HEK293 (cell line): ENCODE results near the gene LXN.

Source experiments
- CTCF ChIA-PET: fragments of 350-600 bp; formaldehyde crosslinking; extraction: SDS; loops from one replicate; lab custom pipeline; 2021; ENCODE audit warnings: antibody characterized with exemption; lab: Yijun Ruan, JAX
- POLR2A ChIA-PET: fragments of 300-600 bp; formaldehyde crosslinking; extraction: SDS; loops from one replicate; lab custom pipeline; 2020; ENCODE audit warnings: antibody characterized with exemption, inconsistent platforms; lab: Yijun Ruan, JAX
- H3K27ac ChIP-seq: fragments of 200-500 bp; sonication (Bioruptor generic); 2 replicates; pipeline ENCODE4 v1.5.1; 2014; ENCODE audit warnings: low read depth, low read length, control low read depth, inconsistent platforms; ENCODE audit errors: extremely low read depth
- H3K36me3 ChIP-seq, 2 experiments: fragments of 200-500 bp in 1 of 2; sonication (Bioruptor generic) in 1 of 2; 1 replicate in 1 of 2; 2 replicates in 1 of 2; pipeline ENCODE4 v1.5.1; 2014 to 2017; ENCODE audit warnings: inconsistent platforms in 2 of 2, low read length in 2 of 2; ENCODE audit not compliant: control insufficient read depth in 2 of 2, insufficient read depth in 1 of 2
- H3K4me1 ChIP-seq: fragments of 200-500 bp; sonication (Bioruptor generic); 2 replicates; pipeline ENCODE4 v1.5.1; 2014; ENCODE audit warnings: mild to moderate bottlenecking, low read length, inconsistent platforms; ENCODE audit not compliant: control insufficient read depth, insufficient read depth
- H3K4me3 ChIP-seq: 2 replicates; pipeline ENCODE4 v1.5.1; 2011; ENCODE audit warnings: low read depth, mild to moderate bottlenecking, control low read depth, low read length, moderate library complexity
- H3K9me3 ChIP-seq: fragments of 200-500 bp; sonication (Bioruptor generic); 2 replicates; pipeline ENCODE4 v1.5.1; 2014; ENCODE audit warnings: low read depth, low read length, inconsistent platforms; ENCODE audit not compliant: control insufficient read depth, insufficient read depth
- ATF2 ChIP-seq: fragments of 450-650 bp; formaldehyde crosslinking; IDR thresholded peaks from 2 replicates; pipeline ENCODE4 v1.5.1; 2016; ENCODE audit warnings: missing biosample characterization, missing genetic modification characterization, low read depth
- GLIS2 ChIP-seq: fragments of 450-650 bp; formaldehyde crosslinking; IDR thresholded peaks from 2 replicates; pipeline ENCODE4 v1.5.1; 2016; ENCODE audit warnings: missing biosample characterization, missing genetic modification characterization
- SCRT1 ChIP-seq: fragments of 450-650 bp; formaldehyde crosslinking; IDR thresholded peaks from 2 replicates; pipeline ENCODE4 v1.5.1; 2016; ENCODE audit warnings: missing biosample characterization, missing genetic modification characterization, borderline replicate concordance
- ZFP41 ChIP-seq: fragments of 450-650 bp; formaldehyde crosslinking; IDR thresholded peaks from 2 replicates; pipeline ENCODE4 v1.5.1; 2016; ENCODE audit warnings: missing biosample characterization, missing genetic modification characterization, borderline replicate concordance
- ZNF148 ChIP-seq: fragments of 450-650 bp; formaldehyde crosslinking; IDR thresholded peaks from 2 replicates; pipeline ENCODE4 v1.5.0; 2017; ENCODE audit warnings: missing biosample characterization, missing genetic modification characterization, borderline replicate concordance
- ZNF16 ChIP-seq: fragments of 450-650 bp; formaldehyde crosslinking; IDR thresholded peaks from 2 replicates; pipeline ENCODE4 v1.5.1; 2016; ENCODE audit warnings: low read depth, missing biosample characterization, missing genetic modification characterization
- ZNF175 ChIP-seq: fragments of 450-650 bp; formaldehyde crosslinking; IDR thresholded peaks from 2 replicates; pipeline ENCODE4 v1.5.1; 2016; ENCODE audit warnings: missing biosample characterization, missing genetic modification characterization
- ZNF223 ChIP-seq: fragments of 450-650 bp; formaldehyde crosslinking; IDR thresholded peaks from 2 replicates; pipeline ENCODE4 v1.5.1; 2016; ENCODE audit warnings: missing biosample characterization, missing genetic modification characterization
- ZNF23 ChIP-seq: fragments of 450-650 bp; formaldehyde crosslinking; IDR thresholded peaks from 2 replicates; pipeline ENCODE4 v1.5.1; 2016; ENCODE audit warnings: missing biosample characterization, missing genetic modification characterization, borderline replicate concordance
- ZNF239 ChIP-seq: fragments of 450-650 bp; formaldehyde crosslinking; IDR thresholded peaks from 2 replicates; pipeline ENCODE4 v1.5.1; 2016; ENCODE audit warnings: missing biosample characterization, missing genetic modification characterization
- ZNF311 ChIP-seq: fragments of 450-650 bp; formaldehyde crosslinking; IDR thresholded peaks from 2 replicates; pipeline ENCODE4 v1.5.1; 2017; ENCODE audit warnings: missing biosample characterization, missing genetic modification characterization, borderline replicate concordance
- ZNF354C ChIP-seq: fragments of 450-650 bp; formaldehyde crosslinking; IDR thresholded peaks from 2 replicates; pipeline ENCODE4 v1.5.1; 2016; ENCODE audit warnings: missing biosample characterization, missing genetic modification characterization, low read depth, borderline replicate concordance
- ZNF366 ChIP-seq: fragments of 450-650 bp; formaldehyde crosslinking; conservative IDR thresholded peaks from 2 replicates; pipeline ENCODE4 v1.5.1; 2016; ENCODE audit warnings: missing biosample characterization, missing genetic modification characterization
- ZNF473 ChIP-seq: fragments of 450-650 bp; formaldehyde crosslinking; IDR thresholded peaks from 2 replicates; pipeline ENCODE4 v1.5.1; 2017; ENCODE audit warnings: missing biosample characterization, missing genetic modification characterization
- ZNF521 ChIP-seq: fragments of 450-650 bp; formaldehyde crosslinking; IDR thresholded peaks from 2 replicates; pipeline ENCODE4 v1.5.1; 2017; ENCODE audit warnings: missing biosample characterization, mild to moderate bottlenecking, missing genetic modification characterization
- ZNF692 ChIP-seq: fragments of 450-650 bp; formaldehyde crosslinking; IDR thresholded peaks from 2 replicates; pipeline ENCODE4 v1.5.1; 2016; ENCODE audit warnings: missing biosample characterization, missing genetic modification characterization
- ZNF707 ChIP-seq: fragments of 450-650 bp; formaldehyde crosslinking; IDR thresholded peaks from 2 replicates; pipeline ENCODE4 v1.5.1; 2016; ENCODE audit warnings: missing biosample characterization, missing genetic modification characterization
- ZNF776 ChIP-seq: fragments of 450-650 bp; formaldehyde crosslinking; IDR thresholded peaks from 2 replicates; pipeline ENCODE4 v1.5.0; 2017; ENCODE audit warnings: missing biosample characterization, missing genetic modification characterization, borderline replicate concordance
- ZSCAN16 ChIP-seq: fragments of 450-650 bp; formaldehyde crosslinking; IDR thresholded peaks from 2 replicates; pipeline ENCODE4 v1.5.1; 2016; ENCODE audit warnings: missing biosample characterization, missing genetic modification characterization
- ZSCAN23 ChIP-seq: fragments of 450-650 bp; formaldehyde crosslinking; IDR thresholded peaks from 2 replicates; pipeline ENCODE4 v1.5.1; 2016; ENCODE audit warnings: missing biosample characterization, missing genetic modification characterization
- ZSCAN30 ChIP-seq: fragments of 450-650 bp; IDR thresholded peaks from 2 replicates; pipeline ENCODE4 v1.5.1; 2018; ENCODE audit warnings: missing biosample characterization, mild to moderate bottlenecking, missing genetic modification characterization, moderate library complexity

LXN gene

DNA sequence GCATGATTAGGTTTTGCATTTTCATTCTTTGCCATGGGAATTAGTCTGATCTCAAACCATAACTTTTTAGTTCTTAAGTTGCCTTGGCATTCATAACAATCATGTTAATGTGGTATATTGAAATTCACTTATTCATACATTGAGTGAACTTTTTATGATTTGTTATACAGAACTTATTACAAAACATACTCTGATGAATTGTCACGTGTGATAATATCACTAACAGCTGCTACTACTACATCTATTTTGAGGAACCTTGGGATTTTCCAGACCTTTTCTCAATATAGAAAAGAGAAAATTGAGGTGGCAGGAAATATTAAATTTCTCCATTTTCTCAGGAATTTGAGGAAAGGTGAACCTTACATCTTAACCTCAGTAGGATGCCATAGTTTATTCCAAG lies 9.2 kb downstream of the LXN start:
- TF ChIP-seq ZNF521 (tag by site-specific recombination) (no peak), ZNF311 (tag by site-specific recombination) (no peak), ZNF23 (tag by site-specific recombination) (no peak), ZNF16 (tag by site-specific recombination) (no peak), SCRT1 (no peak), ZNF239 (no peak), ZSCAN16 (no peak), ZNF692 (tag by site-specific recombination) (no peak), ZSCAN30 (no peak), ZNF776 (tag by site-specific recombination) (no peak)
- POLR2A ChIA-PET, result no interaction called here
- no peaks in the 10 kb centered on the region for H3K9me3 ChIP-seq
- CTCF ChIA-PET, result interaction anchor here (0.6 to 1.3 kb wide), 3 partner anchors 18 to 1425 kb away, joined by 3 to 9 read pairs (median 4); partner anchors contain the start of gene GFM1
- H3K36me3 ChIP-seq, result peaks cover 9 to 84% of the 10 kb centered on the region in 2 experiments
- no peak overlapping the region for H3K4me3 ChIP-seq
- no peaks in the 10 kb centered on the region for H3K4me1 ChIP-seq
- H3K27ac ChIP-seq, result no peak overlapping the region

- H3K27ac ChIP-seq, result no peak overlapping the region
- POLR2A ChIA-PET, result no interaction called here
Measured at GRCh38 chr3:158660711-158661110, 11.7 kb downstream of the LXN start.

More at GRCh38 chr3:158660711-158661110, 11.7 kb downstream of the LXN start:
- TF ChIP-seq ZSCAN23 (tag by site-specific recombination) (no peak), ZNF473 (tag by site-specific recombination) (no peak), ZNF175 (tag by site-specific recombination) (no peak), ZNF148 (no peak), ZNF707 (tag by site-specific recombination) (no peak), ZNF366 (no peak), ZFP41 (no peak), ZNF354C (tag by site-specific recombination) (no peak), ATF2 (tag by site-specific recombination) (no peak), ZNF223 (no peak), GLIS2 (tag by site-specific recombination) (no peak)
- H3K9me3 ChIP-seq, result no peaks in the 10 kb centered on the region
- H3K4me3 ChIP-seq, result no peak overlapping the region
- peaks cover 0 to 77% of the 10 kb centered on the region in 2 experiments for H3K36me3 ChIP-seq
- CTCF ChIA-PET, result interaction anchor here (0.6 to 4.3 kb wide), 9 partner anchors 9 to 864 kb away, joined by 3 to 51 read pairs (median 4); partner anchors contain the start of genes GFM1 and LXN
- no peaks in the 10 kb centered on the region for H3K4me1 ChIP-seq
